ENCODE data around the gene KLC4. TPM values are rescaled to one million over a fixed set of nuclear protein-coding genes. Genes with fewer than 3 reads are reported as not detected.
"Not testable (repeated sequence)": the region's sequence is repeated elsewhere in the genome, so short reads cannot be mapped to it uniquely, and the experiment has no call there.

The KLC4 gene
- total RNA-seq, 2 experiments from 2014 or later = 15.1 to 16.4 TPM

GRCh38 chr6:43096451-43097097, 37.1 kb downstream of the KLC4 start:
- Mint-ChIP-seq H3K36me3 (no peaks in the 10 kb centered on the region), H3K9me3 (ENCODE audit: low read depth) (no peaks in the 10 kb centered on the region), H3K4me3 (no peak overlapping the region), H3K27me3 (no peaks in the 10 kb centered on the region), H3K4me1 (peaks cover 16% of the 10 kb centered on the region), H3K27ac (no peak overlapping the region)
- CTCF ChIA-PET = interaction anchor here (2.0 kb wide), 1 partner anchor 47 kb away, joined by 10 read pairs; no protein-coding TSS in a partner anchor
- no peak for DNase-seq
- ATAC-seq = no peak

GRCh38 chr6:43097098-43097489, 37.7 kb downstream of the KLC4 start:
- Mint-ChIP-seq H3K36me3 (no peaks in the 10 kb centered on the region), H3K9me3 (ENCODE audit: low read depth) (no peaks in the 10 kb centered on the region), H3K4me1 (peaks cover 16% of the 10 kb centered on the region), H3K27me3 (no peaks in the 10 kb centered on the region), H3K27ac (no peak overlapping the region), H3K4me3 (no peak overlapping the region)
- CTCF ChIA-PET = interaction anchor here (2.0 kb wide), 1 partner anchor 47 kb away, joined by 10 read pairs; no protein-coding TSS in a partner anchor
- ATAC-seq (no peak), DNase-seq (no peak)

- ATAC-seq (no peak), DNase-seq (no peak)
- H3K9me3 Mint-ChIP-seq (ENCODE audit: low read depth) = no peaks in the 10 kb centered on the region
- H3K27ac Mint-ChIP-seq = no peak overlapping the region
- no peaks in the 10 kb centered on the region for H3K36me3 Mint-ChIP-seq
- no peak overlapping the region for H3K4me3 Mint-ChIP-seq
- H3K27me3 Mint-ChIP-seq = no peaks in the 10 kb centered on the region
- CTCF ChIA-PET = interaction anchor here (2.0 kb wide), 1 partner anchor 46 kb away, joined by 10 read pairs; no protein-coding TSS in a partner anchor
- H3K4me1 Mint-ChIP-seq = peaks cover 14% of the 10 kb centered on the region
These were observed 38.1 kb downstream of the KLC4 start for GRCh38 chr6:43097502-43097901.

- no peak overlapping the region for H3K4me3 Mint-ChIP-seq
- CTCF ChIA-PET = no interaction called here
- ATAC-seq (no peak), DNase-seq (no peak)
- no peak overlapping the region for H3K27ac Mint-ChIP-seq
- H3K27me3 Mint-ChIP-seq = peaks cover 3% of the 10 kb centered on the region
- no peaks in the 10 kb centered on the region for H3K4me1 Mint-ChIP-seq
- H3K36me3 Mint-ChIP-seq = no peaks in the 10 kb centered on the region
- H3K9me3 Mint-ChIP-seq (ENCODE audit: low read depth) = no peaks in the 10 kb centered on the region
These were observed 42.1 kb downstream of the KLC4 start for GRCh38 chr6:43101497-43101896.

GRCh38 chr6:43103253-43103876, 43.9 kb downstream of the KLC4 start:
- no peaks in the 10 kb centered on the region for H3K4me1 Mint-ChIP-seq
- CTCF ChIA-PET = no interaction called here
- H3K27me3 Mint-ChIP-seq = peaks cover 3% of the 10 kb centered on the region
- H3K36me3 Mint-ChIP-seq = no peaks in the 10 kb centered on the region
- no peak for DNase-seq
- H3K9me3 Mint-ChIP-seq (ENCODE audit: low read depth) = no peaks in the 10 kb centered on the region
- no peak overlapping the region for H3K4me3 Mint-ChIP-seq
- no peak overlapping the region for H3K27ac Mint-ChIP-seq
- no peak for ATAC-seq

GRCh38 chr6:43105538-43106222, 46.2 kb downstream of the KLC4 start:
- Mint-ChIP-seq H3K4me1 (no peaks in the 10 kb centered on the region), H3K9me3 (ENCODE audit: low read depth) (no peaks in the 10 kb centered on the region), H3K27me3 (peaks cover 3% of the 10 kb centered on the region), H3K36me3 (no peaks in the 10 kb centered on the region), H3K4me3 (no peak overlapping the region), H3K27ac (no peak overlapping the region)
- CTCF ChIA-PET = interaction anchor here (0.9 kb wide), 1 partner anchor 38 kb away, joined by 3 read pairs; no protein-coding TSS in a partner anchor
- ATAC-seq = no peak
- DNase-seq = no peak

- DNase-seq = no peak
- Mint-ChIP-seq H3K36me3 (no peaks in the 10 kb centered on the region), H3K4me3 (no peak overlapping the region), H3K4me1 (no peaks in the 10 kb centered on the region), H3K27ac (no peak overlapping the region), H3K27me3 (peaks cover 3% of the 10 kb centered on the region), H3K9me3 (ENCODE audit: low read depth) (no peaks in the 10 kb centered on the region)
- no peak for ATAC-seq
- CTCF ChIA-PET = no interaction called here
These were observed 48.1 kb downstream of the KLC4 start for GRCh38 chr6:43107344-43108062.

- H3K4me3 Mint-ChIP-seq = no peak overlapping the region
- H3K4me1 Mint-ChIP-seq = no peaks in the 10 kb centered on the region
- DNase-seq (no peak), ATAC-seq (no peak)
- H3K36me3 Mint-ChIP-seq = no peaks in the 10 kb centered on the region
- H3K27ac Mint-ChIP-seq = no peak overlapping the region
- H3K27me3 Mint-ChIP-seq = no peaks in the 10 kb centered on the region
- CTCF ChIA-PET = interaction anchor here (1.1 kb wide), 1 partner anchor 30 kb away, joined by 6 read pairs; no protein-coding TSS in a partner anchor
- no peaks in the 10 kb centered on the region for H3K9me3 Mint-ChIP-seq (ENCODE audit: low read depth)
These were observed 54.2 kb downstream of the KLC4 start for GRCh38 chr6:43113431-43114260.

- Mint-ChIP-seq H3K27me3 (peaks cover 7% of the 10 kb centered on the region), H3K4me3 (no peak overlapping the region), H3K36me3 (no peaks in the 10 kb centered on the region), H3K9me3 (ENCODE audit: low read depth) (no peaks in the 10 kb centered on the region), H3K27ac (no peak overlapping the region), H3K4me1 (no peaks in the 10 kb centered on the region)
- CTCF ChIA-PET = no interaction called here
- ATAC-seq (no peak), DNase-seq (no peak)
These were observed 55.9 kb downstream of the KLC4 start for GRCh38 chr6:43115365-43115764.

- CTCF ChIA-PET; H3K36me3 Mint-ChIP-seq; H3K4me3 Mint-ChIP-seq; ATAC-seq; H3K4me1 Mint-ChIP-seq; DNase-seq; H3K27me3 Mint-ChIP-seq; H3K27ac Mint-ChIP-seq; H3K9me3 Mint-ChIP-seq (ENCODE audit: low read depth): not testable (repeated sequence)
These were observed 58.0 kb downstream of the KLC4 start for GRCh38 chr6:43117466-43117865.

GRCh38 chr6:43119482-43119881, 60.1 kb downstream of the KLC4 start:
- no peaks in the 10 kb centered on the region for H3K9me3 Mint-ChIP-seq (ENCODE audit: low read depth)
- no peak overlapping the region for H3K27ac Mint-ChIP-seq
- peaks cover 7% of the 10 kb centered on the region for H3K27me3 Mint-ChIP-seq
- no peaks in the 10 kb centered on the region for H3K4me1 Mint-ChIP-seq
- ATAC-seq (no peak), DNase-seq (no peak)
- CTCF ChIA-PET = no interaction called here
- H3K4me3 Mint-ChIP-seq = no peak overlapping the region
- H3K36me3 Mint-ChIP-seq = no peaks in the 10 kb centered on the region

- ATAC-seq = no peak
- CTCF ChIA-PET = no interaction called here
These were observed 60.8 kb downstream of the KLC4 start for GRCh38 chr6:43120101-43120763.

More at GRCh38 chr6:43120101-43120763, 60.8 kb downstream of the KLC4 start:
- no peaks in the 10 kb centered on the region for H3K4me1 Mint-ChIP-seq
- no peak overlapping the region for H3K4me3 Mint-ChIP-seq
- H3K27ac Mint-ChIP-seq = no peak overlapping the region
- no peaks in the 10 kb centered on the region for H3K36me3 Mint-ChIP-seq
- H3K9me3 Mint-ChIP-seq (ENCODE audit: low read depth) = no peaks in the 10 kb centered on the region
- no peak for DNase-seq
- peaks cover 7% of the 10 kb centered on the region for H3K27me3 Mint-ChIP-seq

All from activated CD8-positive, alpha-beta memory T cell treated with anti-CD3 and anti-CD28 coated beads, Interleukin-2, amount 10 ng/mL, durations not matched to agents 7 days and 5 days (primary cell).